NK-92 (cell line): ENCODE results near the gene KCMF1.

Source experiments
- DNase-seq: peaks from one replicate; lab custom pipeline; 2025; ENCODE audit not compliant: unreplicated experiment; lab: John Stamatoyannopoulos, UW

The KCMF1 gene

DNA sequence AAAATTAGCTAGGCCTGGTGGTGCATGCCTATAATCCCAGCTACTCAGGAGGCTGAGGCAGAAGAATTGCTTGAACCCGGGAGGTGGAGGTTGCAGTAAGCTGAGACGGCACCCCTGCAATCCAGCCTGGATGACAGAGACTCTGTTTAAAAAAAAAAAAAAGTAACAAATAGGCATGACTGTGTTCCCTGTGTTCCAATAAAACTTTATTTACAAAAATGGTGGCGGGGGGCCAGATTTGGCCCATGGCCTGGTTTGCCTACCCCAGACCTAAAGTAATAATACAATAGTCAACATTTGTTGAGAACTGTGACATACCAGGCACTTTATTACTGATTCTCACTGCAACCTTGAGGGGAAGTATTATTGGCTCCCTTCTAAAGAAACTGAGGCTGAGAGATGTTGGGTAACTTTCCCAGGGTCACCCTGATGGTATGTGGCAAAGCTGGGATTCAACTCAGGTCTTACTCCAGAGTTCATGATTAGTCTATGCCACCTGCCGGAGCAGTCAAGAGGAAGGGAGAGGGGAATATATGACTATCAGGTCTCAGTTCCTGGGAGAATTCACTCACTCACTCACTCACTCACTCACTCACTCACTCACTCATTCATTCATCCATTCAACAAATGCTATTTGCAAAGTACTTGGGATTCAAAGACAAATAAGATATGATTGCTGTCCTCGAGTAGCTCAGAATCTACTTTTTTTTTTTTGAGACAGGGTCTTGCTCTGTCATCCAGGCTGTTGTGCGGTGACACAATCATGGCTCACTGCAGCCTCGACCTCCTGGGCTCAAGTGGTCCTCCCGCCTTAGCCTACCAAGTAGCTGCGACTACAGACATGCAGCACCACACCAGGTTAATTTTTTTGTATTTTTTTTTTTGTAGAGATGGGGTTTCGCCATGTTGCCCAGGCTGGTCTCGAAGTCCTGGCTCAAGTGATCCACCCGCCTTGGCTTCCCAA is 14.3 kb upstream of the KCMF1 start:
- no peak for DNase-seq

- DNase-seq = no peak
Observed at GRCh38 chr2:84957771-84958134, 13.2 kb upstream of the KCMF1 start.

DNA sequence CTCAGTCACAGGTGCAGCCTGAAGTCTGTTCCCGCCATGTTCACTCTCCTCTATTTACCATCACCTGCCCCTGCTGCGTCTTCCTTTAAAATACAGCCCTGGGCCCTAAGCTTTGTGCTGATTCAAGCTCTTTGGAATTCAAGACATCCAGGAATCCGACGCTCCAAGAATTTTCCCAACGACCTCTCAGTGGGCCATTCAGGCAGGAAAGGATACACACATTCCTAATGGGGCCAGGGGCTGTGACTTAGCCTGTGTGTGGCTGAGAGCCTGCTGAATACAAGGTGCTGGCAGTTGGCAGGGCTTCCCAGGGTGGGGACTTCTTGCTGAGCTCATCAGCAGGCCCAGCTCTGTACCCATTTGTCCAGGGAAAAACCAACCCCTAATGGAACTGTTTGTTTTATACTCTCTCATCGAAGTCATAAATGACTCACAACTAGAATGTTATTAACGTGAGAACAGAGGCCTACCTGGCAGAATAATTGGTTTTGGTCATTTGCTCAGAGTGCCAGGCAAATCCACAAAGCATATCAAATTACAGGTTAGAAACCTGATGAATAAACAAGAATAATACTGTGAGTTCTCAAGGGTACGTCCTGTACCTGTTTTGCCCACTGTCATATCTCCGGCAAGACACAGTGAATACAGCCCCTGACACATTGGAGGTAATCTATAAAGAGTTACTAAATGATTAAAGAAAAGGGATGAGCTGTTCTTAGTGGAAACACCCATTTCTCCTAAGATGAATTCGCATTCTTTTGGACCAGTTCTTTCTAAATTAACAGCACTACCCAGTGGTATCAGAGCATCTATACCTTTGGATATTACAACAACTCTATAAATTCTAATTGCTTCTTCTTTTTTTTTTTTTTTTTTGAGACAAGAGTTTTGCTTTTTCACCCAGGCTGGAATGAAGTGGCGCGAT is 12.6 kb upstream of the KCMF1 start:
- no peak for DNase-seq

- no peak for DNase-seq
Observed at GRCh38 chr2:84959095-84959565, 11.8 kb upstream of the KCMF1 start.

- DNase-seq = no peak
Observed at GRCh38 chr2:84959566-84960506, 11.1 kb upstream of the KCMF1 start.

GRCh38 chr2:84962917-84963316 is 8.0 kb upstream of the KCMF1 start:
- no peak for DNase-seq

DNA sequence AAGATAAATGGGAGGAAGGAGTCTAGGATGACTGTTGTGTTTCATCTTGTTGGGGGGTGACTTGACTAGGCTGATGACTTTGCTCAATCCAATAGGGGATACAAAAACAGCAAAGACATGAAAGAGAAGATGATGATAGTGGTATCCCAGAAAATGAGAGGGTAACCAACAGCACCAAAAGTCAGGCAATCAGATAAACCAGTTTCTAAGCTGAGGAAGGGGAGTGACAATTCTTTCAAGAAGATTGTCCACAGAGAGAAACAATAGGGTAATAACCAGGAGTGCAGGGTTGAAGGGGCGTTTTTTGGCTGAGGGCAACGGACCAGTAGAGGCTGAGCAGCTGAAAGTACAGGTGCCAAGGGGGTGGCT is 7.7 kb upstream of the KCMF1 start:
- DNase-seq = no peak

GRCh38 chr2:84963692-84964405 is 7.1 kb upstream of the KCMF1 start:
- DNase-seq = no peak

GRCh38 chr2:84964406-84965191 is 6.4 kb upstream of the KCMF1 start:
- DNase-seq = no peak

DNA sequence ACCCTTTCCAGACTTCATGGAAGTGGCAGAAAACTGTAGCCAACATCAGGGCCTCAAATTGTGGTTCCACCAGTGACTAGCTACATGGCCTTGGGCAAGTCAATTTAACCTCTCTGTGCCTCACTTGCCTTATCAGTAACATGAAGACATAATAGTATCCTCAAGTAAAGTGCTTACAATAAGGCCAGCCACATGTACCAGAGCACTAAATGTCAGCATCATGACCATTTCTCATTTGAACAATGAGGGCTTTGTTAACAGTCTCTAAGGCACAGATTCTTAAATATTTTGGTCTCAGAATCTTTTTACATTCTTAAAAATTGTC is 5.8 kb upstream of the KCMF1 start:
- DNase-seq = no peak

DNA sequence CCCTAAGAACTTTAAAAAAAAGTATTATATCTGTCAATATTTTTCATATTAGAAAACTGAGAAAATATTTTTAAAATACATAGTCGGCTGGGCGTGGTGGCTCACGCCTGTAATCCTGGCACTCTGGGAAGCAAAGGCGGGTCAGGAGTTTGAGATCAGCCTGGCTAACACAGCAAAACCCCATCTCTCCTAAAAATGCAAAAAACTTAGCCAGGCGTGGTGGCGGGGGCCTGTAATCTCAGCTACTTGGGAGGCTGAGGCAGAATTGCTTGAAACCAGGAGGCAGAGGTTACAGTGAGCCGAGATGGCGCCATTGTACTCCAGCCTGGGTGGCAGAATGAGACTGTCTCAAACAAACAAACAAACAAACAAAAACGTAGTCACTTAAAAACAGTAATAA is 5.1 kb upstream of the KCMF1 start:
- no peak for DNase-seq

DNA sequence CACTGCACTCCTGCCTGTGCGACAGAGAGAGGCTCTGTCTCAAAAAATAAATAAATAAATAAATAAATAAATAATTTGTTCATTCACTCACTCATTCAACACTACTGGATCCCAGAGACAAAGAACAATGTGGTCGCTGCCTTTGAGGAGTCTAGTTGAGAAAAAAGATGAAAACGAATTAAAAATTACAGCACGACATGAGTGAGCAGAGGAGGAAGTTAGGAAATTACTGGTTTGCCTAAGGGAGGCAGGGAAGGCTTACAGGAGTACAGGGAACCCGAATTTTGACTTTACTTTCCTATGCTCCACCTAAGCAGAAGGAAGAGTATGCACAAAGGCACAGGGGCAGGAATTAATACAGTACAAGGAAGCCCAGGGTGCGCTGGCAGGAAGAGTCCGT is 4.2 kb upstream of the KCMF1 start:
- DNase-seq = no peak

- no peak for DNase-seq
Observed at GRCh38 chr2:84969511-84970209, 1.3 kb upstream of the KCMF1 start.

GRCh38 chr2:84970210-84970867 is 622 bp upstream of the KCMF1 start:
- DNase-seq = no peak

DNA sequence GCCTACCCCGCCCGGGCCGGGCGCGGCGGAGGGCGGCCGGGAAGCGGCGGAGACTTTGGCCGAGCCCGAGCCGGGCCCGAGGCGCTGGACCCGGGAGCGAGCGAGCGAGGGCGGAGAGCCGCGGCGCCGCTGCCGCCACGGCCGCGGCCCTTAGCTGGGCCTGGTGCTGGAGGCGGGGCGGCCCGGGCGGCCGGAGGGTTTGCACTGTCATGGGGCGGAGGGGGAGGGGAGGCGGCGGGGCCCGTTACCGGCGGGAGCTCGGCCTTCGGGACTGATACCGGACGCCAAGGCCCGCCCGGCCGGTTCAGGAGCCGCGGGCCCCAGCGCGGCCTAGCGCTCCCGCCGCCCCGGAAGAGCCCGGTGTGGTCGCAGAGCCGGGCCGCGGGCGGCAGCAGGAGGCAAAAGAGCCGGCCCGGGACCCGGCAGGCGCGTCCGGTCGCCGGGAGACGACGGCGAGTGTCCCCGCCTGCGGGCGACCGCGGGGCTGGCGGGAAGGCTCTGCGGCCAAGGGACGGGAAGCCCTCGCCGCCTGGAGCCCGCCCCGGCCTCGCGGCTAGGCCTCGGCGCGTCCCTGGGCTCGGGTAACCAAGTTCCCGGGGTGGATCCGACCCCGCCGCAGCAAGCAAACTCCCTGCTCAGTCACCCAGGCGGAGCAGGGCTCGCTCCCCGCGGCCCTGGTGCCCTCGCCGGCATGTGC is 697 bp downstream of the KCMF1 start:
- DNase-seq = no peak

- no peak for DNase-seq
Observed at GRCh38 chr2:84972207-84972783, 1.3 kb downstream of the KCMF1 start.

DNA sequence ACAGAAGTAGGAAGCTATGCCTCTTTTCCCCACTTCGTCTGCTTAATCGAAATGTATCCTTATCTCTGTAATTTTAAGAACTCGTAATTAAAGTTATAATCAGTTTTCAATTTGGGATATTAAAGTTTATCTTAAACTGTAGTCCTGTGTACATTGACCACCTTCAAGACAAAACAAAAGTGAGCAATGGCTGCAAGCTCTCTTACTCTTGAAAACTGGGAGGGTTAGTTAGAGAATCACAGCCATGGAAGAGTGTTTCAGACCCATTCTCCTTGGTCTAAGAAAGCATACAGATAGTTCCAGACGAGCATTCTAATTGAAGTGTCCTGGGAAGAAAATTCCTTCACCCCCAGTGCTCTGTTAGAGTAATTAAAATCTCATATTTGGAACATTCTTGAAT is 2.0 kb downstream of the KCMF1 start:
- DNase-seq = no peak
